ACHN (cell line): Measurements from ENCODE around the gene FBXO47.

Experiments used
- DNase-seq: peaks from one replicate; pipeline ENCODE4 v3.0.0-alpha.2; 2015
- in situ Hi-C: cut with HindIII; loops from 2 replicates; pipeline ENCODE4 v1.10.0; 2017; ENCODE audit warnings: low sequenced_read_pairs, low pct_ligation_motif_present, low pct_unique_long_range_greater_than_20kb

FBXO47 gene

GRCh38 chr17:38967290-38967738 is at the start of gene FBXO47:
Gene FBXO47, minus strand, starts transcription at chr17:38967403. Its CDS starts 4,378 bp downstream, at chr17:38963025.
- in situ Hi-C loops = no loop called here

DNA sequence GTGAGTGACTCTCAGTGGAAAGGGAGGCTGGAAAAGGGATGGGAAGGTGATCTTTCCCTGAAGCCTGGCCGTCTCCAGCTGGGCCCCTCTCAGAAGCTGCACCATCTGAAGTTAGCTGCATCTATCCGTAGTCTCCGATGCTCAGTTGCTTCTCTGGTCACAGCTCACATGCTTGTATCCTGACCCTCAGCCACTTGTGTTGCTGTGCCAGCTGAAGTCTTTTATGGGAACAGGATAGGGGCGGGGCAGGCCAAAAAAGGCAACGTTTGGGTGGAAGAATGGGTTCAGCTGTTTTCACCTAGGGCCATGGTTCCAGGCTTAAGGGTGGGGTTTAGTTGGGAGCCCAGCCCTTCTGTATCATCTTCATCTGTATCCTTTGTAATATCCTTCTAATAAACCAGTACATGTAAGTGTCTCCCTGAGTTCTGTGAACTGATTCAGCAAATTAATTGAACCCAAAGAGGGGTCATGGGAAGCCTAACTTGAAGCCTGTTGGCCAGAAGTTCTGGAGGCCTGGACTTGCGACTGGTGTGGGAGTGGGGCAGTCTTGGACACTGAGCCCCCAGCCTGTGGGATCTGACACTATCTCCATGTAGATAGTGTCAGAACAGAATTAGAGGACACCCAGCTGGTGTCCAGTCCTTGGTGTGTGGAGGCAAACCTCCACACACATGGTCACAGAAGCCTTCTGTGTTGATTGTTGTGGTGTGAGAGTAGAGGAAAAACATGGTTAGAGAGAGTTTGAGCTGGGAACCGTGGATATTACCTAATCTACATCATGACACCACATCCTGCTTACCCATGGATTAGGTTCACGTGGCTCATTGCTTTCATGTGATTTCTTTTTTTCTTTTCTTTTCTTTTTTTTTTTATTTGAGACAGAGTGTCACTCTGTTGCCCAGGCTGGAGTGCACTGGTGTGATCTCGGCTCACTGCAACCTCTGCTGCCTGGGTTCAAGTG is 49.3 kb upstream of the FBXO47 start:
- in situ Hi-C loops = no loop called here
- DNase-seq = no peak

More at GRCh38 chr17:38967290-38967738, at the start of gene FBXO47:
- DNase-seq = peak; percentile 91

DNA sequence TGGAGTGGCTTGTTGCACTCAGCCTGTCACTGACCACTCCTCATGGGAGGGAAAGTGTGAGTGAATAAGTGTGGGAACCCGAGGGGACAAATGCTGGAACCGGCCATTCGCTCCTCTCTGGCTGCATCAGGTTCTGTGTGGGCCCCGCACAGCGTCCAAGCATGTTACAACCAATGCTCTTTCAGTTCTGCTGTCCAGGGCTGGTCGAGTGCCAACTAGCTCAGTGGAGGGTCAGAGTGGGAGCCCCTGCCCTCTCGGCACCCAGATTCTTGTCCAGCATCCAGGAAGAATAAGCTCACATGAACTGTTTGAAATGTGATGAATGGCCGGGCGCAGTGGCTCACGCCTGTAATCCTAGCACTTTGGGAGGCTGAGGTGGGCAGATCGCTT is 48.3 kb upstream of the FBXO47 start:
- in situ Hi-C loops = no loop called here
- no peak for DNase-seq

GRCh38 chr17:39014795-39015545 is 47.8 kb upstream of the FBXO47 start:
- in situ Hi-C loops = no loop called here
- DNase-seq = no peak

- peak; percentile 19 for DNase-seq
- in situ Hi-C loops = no loop called here
These were observed 47.0 kb upstream of the FBXO47 start for GRCh38 chr17:39014044-39014794.

GRCh38 chr17:39012725-39013124 is 45.5 kb upstream of the FBXO47 start:
- in situ Hi-C loops = no loop called here
- no peak for DNase-seq

GRCh38 chr17:39011907-39012468 is 44.8 kb upstream of the FBXO47 start:
- in situ Hi-C loops = no loop called here
- no peak for DNase-seq

GRCh38 chr17:39009581-39010001 is 42.4 kb upstream of the FBXO47 start:
- in situ Hi-C loops = no loop called here

DNA sequence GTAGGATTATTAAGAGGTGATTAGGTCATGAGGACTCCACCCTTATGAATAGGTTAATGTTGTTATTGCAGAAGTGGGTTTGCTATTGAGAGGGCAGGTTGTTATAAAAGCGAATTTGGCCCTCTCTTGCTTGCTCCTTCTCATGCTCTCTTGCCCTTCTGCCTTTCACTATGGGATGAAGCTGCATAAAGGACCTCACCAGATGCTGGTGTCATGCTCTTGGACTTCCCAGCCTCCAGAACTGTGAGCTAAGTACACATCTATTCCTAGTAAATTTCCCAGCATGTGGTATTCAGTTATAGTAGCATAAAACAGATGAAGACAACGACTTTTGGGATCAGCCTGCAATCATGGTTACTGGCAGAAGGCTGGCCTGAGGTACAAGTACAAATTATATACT is 41.4 kb upstream of the FBXO47 start:
- DNase-seq = no peak
- in situ Hi-C loops = no loop called here

More at GRCh38 chr17:39009581-39010001, 42.4 kb upstream of the FBXO47 start:
- no peak for DNase-seq

DNA sequence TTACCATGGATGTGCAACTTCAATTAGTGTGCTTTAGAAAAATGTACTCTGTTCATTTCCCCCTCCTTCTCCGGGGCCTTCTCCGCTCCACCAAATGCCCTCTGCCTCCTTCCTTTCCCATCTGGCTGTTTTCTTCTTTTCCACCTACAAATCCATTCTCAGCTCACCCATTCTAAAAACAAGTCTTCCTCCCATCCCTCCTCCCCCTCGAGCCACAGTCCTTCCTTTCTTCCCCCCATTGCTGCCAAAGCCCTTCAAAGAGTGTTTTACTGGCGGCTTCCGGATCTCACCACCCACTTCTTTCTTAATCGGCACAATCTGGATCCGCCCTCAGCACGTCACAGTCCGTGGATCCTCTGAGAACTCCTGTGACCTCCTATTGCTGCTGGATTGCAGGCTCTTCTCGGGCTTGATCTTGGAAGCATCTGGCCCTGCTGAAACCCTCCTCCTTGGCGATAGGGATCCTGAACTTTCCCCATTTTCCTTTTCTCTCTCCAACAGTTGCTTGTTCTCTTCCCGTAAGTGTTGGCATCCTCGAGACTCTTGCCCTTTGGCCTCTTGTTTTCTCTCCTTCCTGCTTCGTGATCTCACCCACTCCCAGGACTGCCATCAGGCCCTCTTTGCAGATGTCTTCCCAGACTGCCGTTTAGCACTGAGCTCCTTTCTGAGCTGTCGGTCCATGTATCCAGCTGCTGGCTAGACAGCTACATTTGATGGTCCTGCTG is 36.0 kb upstream of the FBXO47 start:
- in situ Hi-C loops = no loop called here

DNA sequence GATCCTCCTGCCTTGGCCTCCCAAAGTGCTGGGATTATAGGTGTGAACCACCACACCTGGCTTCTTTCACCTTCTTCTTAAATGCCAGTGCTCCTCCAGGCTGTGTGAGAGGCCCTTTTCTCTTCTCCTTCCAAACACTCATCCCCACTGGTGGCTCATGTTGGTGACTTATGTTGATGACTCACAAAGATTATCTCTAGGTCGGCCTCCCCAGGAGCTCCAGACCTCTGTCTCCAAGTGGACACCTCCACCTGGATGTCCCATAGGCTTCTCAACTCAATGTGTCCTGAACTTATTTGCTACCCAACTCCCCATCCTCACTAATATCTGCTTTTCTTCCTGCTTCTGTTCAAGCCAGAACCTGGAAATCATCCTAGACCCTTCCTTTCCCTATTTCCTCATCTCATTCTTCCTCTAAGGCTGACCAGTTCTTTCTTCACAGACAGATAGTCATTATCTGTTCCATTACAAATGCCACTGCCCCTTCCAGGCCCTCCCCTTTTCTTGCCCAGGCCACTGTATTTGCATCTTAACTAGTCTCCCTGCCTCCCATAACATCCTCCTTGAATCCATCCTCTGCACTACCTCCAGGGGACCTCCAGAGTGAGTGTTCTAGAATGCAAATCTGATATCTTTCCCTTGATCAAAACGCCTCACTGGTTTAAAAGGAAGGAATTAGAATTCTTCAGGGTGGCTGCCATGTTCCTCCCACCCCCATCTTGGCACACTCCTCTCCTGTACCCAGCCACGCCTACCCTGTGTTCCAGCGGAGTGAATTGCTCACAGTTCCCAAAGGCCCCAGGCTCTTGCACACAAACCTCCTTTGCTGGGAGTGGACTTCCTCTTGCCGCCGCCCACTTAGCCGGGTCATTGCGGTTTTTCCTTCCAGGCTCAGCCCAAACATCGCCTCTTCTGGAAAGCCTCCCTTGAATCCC is 34.8 kb upstream of the FBXO47 start:
- in situ Hi-C loops = no loop called here
- DNase-seq = no peak

More for the DNA sequence above, 36.0 kb upstream of the FBXO47 start:
- DNase-seq = no peak

DNA sequence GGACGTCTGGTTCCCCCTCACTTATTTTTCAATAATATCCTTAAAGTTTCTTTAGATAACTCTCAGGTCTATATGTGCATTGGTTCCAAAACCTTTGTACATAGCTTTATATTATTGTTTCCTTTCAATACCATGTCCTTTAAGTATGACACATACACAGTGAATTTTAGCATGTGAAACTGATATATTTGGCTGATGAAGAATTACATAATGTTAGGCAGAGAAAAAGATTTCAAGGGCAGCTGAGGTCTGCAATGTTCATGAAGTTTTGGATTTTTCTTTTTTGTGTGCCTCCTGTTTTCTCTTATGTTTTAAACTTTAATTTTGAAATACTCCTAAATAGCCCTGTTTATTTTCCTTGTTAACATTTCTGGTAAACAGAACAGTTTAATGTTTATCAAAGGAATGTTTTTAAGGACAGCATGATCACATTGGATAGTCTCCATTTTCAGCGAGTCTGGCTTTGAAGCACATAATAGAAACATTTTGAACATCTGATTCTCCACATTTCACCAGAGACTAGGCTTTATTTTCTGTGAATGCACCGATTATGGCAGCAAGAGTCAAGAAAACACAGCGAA is 32.9 kb upstream of the FBXO47 start:
- in situ Hi-C loops = no loop called here
- no peak for DNase-seq

- in situ Hi-C loops = no loop called here
- no peak for DNase-seq
These were observed 29.6 kb upstream of the FBXO47 start for GRCh38 chr17:38996660-38997337.

DNA sequence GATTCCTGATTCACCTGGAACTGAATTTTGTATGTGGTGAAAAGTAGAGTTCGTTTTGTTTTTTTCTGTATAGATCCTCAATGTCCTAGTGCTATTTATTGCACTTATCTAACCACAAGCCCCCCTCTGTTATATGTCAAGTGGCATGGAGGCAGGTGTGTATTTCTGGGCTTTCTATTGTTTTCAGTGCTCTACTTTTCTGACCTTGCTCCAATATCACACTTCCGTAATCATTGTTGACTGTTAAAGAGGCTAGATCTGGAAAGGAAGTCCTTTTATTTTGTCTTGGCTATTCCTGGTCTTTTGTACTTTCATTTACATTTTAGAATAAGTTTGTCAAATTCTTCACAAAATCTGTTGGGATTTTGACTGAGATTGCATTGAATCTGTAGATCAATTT is 26.8 kb upstream of the FBXO47 start:
- in situ Hi-C loops = no loop called here
- DNase-seq = no peak

DNA sequence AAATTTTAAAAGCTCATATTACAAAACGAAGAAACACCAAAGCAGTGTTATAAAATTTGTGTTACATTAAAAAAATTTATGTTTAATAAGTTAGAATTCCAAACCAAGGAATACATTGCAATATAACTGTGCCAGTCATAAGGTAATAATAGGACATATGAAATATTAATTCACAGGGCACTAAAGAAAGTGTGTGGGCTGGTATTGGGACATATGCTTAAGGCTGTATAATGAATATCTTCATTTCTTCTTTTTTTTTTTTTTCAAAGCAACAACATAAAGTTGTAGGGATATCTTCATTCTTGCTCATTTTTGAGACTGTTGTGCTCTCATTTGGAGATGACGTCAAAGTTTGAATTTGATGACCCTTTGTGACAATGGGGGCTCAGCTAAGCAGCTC is 17.5 kb upstream of the FBXO47 start:
- in situ Hi-C loops = no loop called here

More for the DNA sequence above, 17.5 kb upstream of the FBXO47 start:
- DNase-seq = no peak
